Urothelium cell line (cell line): ENCODE data around the gene EPGN.

Source experiments
- DNase-seq: peaks from one replicate; pipeline ENCODE4 v3.0.0; 2011; ENCODE audit warnings: low spot score, mixed read lengths
- FAIRE-seq: peaks from 2 replicates; lab custom pipeline; 2011; peaks lifted over from hg19 to GRCh38; lab: Jason Lieb, UNC

Gene EPGN

GRCh38 chr4:74308215-74308614, at the start of gene EPGN:
Gene EPGN, plus strand, starts transcription at chr4:74308470. Its CDS starts 64 bp downstream, at chr4:74308534.
- no peak for DNase-seq
- no peak for FAIRE-seq

- no peak for DNase-seq
These were observed 49.3 kb upstream of the EPGN start for GRCh38 chr4:74258963-74259362.

GRCh38 chr4:74260036-74260435, 48.2 kb upstream of the EPGN start:
- DNase-seq (no peak), FAIRE-seq (no peak)

More at GRCh38 chr4:74258963-74259362, 49.3 kb upstream of the EPGN start:
- no peak for FAIRE-seq

- FAIRE-seq (no peak), DNase-seq (no peak)
These were observed 45.7 kb upstream of the EPGN start for GRCh38 chr4:74262522-74262921.

- FAIRE-seq, result no peak
- DNase-seq, result no peak
These were observed 44.7 kb upstream of the EPGN start for GRCh38 chr4:74263551-74263950.

- no peak for DNase-seq
- no peak for FAIRE-seq
These were observed 42.2 kb upstream of the EPGN start for GRCh38 chr4:74266081-74266480.

- FAIRE-seq (no peak), DNase-seq (peak; percentile 46)
These were observed 40.2 kb upstream of the EPGN start for GRCh38 chr4:74267998-74268606.

GRCh38 chr4:74268643-74269042, 39.6 kb upstream of the EPGN start:
- FAIRE-seq, result no peak
- no peak for DNase-seq

GRCh38 chr4:74278490-74278889, 29.8 kb upstream of the EPGN start:
- DNase-seq (no peak), FAIRE-seq (no peak)

GRCh38 chr4:74279716-74280115, 28.6 kb upstream of the EPGN start:
- no peak for FAIRE-seq
- no peak for DNase-seq

- FAIRE-seq (no peak), DNase-seq (no peak)
These were observed 25.3 kb upstream of the EPGN start for GRCh38 chr4:74282926-74283325.

- DNase-seq (peak; percentile 57), FAIRE-seq (peak; percentile 37)
These were observed 24.7 kb upstream of the EPGN start for GRCh38 chr4:74283614-74284013.

- DNase-seq (peak; percentile 12), FAIRE-seq (no peak)
These were observed 24.2 kb upstream of the EPGN start for GRCh38 chr4:74284053-74284452.

- DNase-seq, result no peak
- no peak for FAIRE-seq
These were observed 21.1 kb upstream of the EPGN start for GRCh38 chr4:74287164-74287563.

- no peak for FAIRE-seq
- no peak for DNase-seq
These were observed 20.5 kb upstream of the EPGN start for GRCh38 chr4:74287791-74288190.

GRCh38 chr4:74291471-74291870, 16.8 kb upstream of the EPGN start:
- DNase-seq, result no peak
- no peak for FAIRE-seq

- DNase-seq (no peak), FAIRE-seq (no peak)
These were observed 16.0 kb upstream of the EPGN start for GRCh38 chr4:74292111-74292870.

GRCh38 chr4:74293558-74293957, 14.7 kb upstream of the EPGN start:
- DNase-seq (no peak), FAIRE-seq (no peak)

GRCh38 chr4:74294681-74295080, 13.6 kb upstream of the EPGN start:
- FAIRE-seq, result no peak
- DNase-seq, result no peak

- FAIRE-seq (no peak), DNase-seq (no peak)
These were observed 10.7 kb upstream of the EPGN start for GRCh38 chr4:74297539-74297938.

GRCh38 chr4:74304095-74304625, 4.1 kb upstream of the EPGN start:
- DNase-seq (no peak), FAIRE-seq (no peak)

- DNase-seq (no peak), FAIRE-seq (no peak)
These were observed 3.3 kb upstream of the EPGN start for GRCh38 chr4:74305000-74305399.
